ENCODE data around the gene IL3.
A peak's percentile ranks its signal among the peaks of the same experiment; 100 is the strongest.

The IL3 gene

DNA sequence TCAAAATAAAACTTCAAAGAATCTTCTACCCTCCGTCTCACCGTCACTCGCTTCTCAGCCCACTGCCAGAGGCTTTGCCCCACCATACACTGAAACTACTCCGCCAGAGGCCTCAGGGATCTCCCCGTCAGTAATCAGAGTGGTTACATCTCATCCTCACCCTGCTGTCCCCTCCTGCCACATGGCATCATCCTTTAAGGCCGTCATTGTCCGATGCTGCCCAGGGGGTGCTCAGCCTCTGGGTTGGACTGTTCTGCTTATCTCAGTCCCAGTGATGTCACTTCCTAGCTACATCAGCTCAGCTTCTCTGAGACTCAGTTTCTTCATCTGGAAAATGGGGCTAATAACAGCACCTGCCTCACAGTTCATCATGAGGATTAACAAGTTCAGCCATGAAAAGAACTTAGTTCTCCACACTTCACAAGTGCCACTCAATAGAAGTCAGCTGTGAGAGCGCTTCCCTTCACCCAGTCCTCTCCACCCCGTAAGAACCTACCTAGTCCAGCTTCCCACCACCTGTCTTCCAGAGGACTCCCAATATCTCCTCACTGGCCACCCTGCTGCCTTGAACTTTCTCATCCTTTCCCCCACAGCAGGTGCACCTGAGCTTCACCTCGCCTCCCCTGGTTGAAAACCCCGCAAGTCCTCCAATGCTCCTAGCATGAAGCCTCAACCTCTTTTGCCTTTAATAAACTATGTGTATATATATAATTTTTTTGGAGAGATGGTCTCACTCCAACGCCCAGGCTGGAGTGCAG, 2.8 kb upstream of the IL3 start:
- DNase-seq: no peak

GRCh38 chr5:132058646-132059042, 1.8 kb upstream of the IL3 start:
- no peak for DNase-seq

DNA sequence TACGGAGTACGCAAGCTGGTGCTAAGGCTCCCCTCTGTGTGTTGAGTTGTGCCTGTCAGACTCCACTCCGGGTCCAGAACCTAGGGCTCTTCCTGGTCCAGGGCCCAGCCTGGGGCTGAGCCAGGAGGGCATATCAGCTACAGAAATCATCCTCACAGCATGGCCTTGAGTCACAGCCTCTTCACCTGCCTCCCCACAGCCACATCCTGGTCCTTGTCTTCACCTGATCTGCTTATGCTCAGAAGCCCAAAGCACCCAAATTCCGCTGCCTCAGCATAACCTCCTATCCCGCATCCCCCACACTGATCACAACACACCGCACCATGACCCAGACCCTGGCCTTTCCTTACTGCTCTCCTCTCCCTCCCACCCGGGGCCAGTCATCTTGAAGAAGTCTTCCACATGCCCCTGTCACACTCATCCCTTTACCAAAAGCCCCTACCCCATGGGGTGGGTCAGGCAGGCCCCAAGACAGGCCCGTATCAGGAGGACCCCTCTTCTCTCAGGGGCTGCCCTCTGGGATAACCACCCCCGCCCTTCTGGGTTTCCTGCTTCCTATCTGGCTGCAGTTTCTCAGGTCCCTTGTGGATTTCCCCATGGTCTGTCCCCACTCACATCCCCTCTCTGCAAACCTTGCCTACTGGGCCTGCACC, 1.3 kb upstream of the IL3 start:
- peak; percentile 31 for DNase-seq

DNA sequence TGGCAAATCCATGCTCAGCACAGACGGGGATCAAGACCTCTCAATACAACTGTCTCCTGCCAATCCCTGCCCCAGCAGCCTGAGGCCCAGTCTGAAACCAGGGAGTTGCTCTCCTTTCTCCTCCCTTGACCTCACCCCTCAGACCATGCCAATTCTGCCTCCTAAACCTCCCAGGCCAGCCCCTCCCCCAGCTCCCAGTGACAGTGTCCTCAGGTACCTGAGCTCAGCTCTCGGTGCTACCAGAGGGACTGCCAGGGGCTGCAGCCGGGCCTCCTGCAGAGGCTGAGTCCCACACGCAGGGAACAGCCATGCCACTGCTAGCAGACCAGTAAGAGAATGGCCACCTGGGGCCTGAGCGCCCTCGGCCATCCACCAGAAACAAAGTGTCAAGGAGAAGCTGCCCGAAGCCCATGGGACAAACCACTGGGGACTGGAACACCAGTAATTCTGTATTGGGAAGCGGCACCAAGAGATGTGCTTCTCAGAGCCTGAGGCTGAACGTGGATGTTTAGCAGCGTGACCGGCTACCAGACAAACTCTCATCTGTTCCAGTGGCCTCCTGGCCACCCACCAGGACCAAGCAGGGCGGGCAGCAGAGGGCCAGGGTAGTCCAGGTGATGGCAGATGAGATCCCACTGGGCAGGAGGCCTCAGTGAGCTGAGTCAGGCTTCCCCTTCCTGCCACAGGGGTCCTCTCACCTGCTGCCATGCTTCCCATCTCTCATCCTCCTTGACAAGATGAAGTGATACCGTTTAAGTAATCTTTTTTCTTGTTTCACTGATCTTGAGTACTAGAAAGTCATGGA, 557 bp upstream of the IL3 start:
- DNase-seq: no peak

GRCh38 chr5:132063090-132063911, 2.8 kb downstream of the IL3 start:
- DNase-seq: peak; percentile 68

DNA sequence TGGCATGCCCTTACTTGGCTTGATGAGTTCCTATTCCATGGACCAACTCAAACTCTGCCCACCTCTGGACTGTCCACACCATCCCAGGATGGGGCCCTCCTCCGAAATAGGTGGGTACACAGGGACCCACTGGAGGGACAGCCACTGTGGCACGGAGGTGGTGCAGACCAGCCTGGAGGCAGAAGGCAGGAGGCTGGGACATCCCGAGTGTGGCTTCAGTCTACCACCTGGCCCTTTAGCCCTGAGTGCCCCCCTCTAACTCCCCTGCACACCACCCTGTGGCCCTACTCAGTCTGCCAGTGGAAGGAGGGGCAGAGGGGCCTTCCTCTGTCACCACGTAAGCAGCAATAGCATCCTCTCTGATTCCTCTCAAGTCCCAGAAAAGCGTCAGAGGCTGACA, 3.7 kb downstream of the IL3 start:
- no peak for DNase-seq

DNA sequence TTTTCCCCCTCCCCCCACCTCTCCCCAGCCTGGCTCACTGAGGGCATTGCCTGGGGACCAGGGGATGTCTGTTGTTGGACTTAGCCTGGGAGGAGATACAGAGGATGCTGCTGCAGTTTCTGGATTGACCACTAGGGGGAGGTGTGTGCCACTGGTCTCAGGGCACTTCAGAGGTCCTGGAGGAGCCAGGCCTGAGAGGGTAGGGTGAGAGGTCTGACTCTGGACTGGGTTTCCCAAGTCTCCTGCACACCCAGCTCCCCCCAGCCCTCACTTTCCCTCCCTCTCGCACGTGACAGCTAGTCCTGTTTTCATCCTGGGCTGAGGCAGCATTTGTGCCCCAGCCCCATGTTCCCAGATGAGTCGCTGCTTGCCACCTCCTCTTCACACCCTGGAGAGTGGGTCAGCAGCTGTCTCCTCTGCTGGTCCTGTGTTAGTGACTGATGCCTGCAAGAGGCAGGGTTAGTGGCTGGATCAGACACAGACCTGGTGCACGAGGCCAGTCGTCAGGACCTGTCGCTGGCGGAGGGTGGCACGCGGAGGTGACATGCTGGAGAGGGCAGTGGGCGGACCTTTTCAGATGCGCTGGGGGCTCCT, 4.4 kb downstream of the IL3 start:
- peak; percentile 74 for DNase-seq

GRCh38 chr5:132065351-132065937, 5.0 kb downstream of the IL3 start:
- DNase-seq: peak; percentile 41

GRCh38 chr5:132065951-132066701, 5.7 kb downstream of the IL3 start:
- no peak for DNase-seq

- no peak for DNase-seq
These were observed 6.4 kb downstream of the IL3 start for GRCh38 chr5:132066871-132067270.

- DNase-seq: no peak
These were observed 7.0 kb downstream of the IL3 start for GRCh38 chr5:132067451-132067850.

DNA sequence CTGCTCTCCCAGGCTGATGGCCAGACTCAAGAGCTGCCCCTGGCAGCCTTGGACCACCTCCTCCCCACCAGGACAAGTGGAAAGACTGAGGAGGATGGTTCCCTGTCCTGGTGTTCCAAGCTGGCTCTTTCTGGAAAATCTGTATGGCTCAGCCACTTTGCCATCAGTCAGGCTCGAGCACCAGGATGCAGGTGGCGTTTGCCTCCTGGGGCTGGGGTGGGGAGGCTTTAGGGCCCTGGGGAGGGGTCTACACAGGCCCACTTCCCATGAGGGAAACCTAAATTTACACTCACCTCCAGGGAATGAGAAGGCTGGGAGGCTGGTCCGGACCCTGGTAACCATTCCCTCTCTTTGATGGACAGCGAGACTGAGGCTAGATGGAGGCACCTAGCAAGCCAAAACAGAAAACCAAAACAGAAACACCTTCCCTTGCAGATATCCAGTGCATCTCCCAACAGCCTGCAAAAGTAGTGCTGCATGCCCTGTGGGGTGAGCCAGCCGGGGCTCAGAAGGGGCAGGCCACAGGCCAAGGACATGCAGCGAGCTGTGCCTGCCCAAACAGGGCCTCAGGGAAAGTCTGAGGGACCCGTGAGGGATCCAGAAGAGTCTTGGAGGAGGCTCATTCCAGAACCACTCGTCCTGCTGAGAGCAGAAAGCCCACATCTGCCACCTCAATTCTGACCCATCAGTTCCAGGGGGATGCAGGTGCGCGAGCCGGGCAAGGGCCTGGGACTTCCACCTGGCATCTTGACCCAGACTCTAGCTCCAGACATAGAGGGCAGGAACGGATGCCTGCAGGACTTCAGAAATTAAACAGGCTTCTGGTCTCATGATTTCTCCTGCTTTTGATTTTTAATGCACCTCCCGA, 7.7 kb downstream of the IL3 start:
- DNase-seq: no peak

GRCh38 chr5:132069561-132069960, 9.1 kb downstream of the IL3 start:
- DNase-seq: no peak

- DNase-seq: no peak
These were observed 9.5 kb downstream of the IL3 start for GRCh38 chr5:132069994-132070393.

DNA sequence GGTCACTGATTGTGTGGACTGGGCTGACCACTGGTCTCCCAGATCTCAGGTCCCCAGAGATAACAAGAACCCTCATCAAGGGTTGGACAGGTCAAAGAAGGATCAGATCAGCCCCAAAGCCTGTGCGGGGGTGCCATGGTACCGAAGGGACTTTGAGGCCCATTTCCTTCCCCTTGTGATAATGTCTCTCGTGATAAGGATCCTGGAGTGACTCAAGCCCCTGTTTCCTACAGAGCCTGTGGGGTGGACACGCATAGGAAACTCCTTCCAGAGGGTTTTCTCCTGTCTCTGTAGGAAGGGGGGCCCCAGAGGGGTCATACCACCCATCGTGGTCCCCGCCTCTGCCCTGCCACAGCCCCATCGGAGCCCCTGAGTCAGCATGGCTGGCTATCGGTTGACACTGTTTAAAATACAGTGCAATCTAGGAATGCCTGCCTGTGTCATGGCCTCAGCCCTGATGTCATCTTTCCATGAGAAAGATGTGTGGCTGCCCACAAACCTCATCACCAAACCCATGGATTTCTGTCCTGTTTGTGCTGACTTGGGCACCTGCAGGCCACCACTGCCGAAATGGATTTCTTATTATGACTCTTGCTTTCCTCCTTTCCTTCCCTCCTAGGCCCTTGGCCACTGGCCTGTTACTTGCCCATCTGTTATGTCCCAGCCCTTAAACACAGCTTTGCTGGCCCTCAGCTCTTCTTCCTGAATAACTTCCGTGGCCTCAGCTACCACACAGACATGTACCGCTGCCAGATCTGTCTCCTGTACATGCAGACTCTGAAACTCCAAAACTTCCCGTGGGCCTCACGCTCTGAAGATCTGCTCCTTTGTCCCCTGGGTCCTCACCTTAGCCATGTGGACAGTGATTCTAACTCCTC, 10.2 kb downstream of the IL3 start:
- DNase-seq: peak; percentile 64

DNA sequence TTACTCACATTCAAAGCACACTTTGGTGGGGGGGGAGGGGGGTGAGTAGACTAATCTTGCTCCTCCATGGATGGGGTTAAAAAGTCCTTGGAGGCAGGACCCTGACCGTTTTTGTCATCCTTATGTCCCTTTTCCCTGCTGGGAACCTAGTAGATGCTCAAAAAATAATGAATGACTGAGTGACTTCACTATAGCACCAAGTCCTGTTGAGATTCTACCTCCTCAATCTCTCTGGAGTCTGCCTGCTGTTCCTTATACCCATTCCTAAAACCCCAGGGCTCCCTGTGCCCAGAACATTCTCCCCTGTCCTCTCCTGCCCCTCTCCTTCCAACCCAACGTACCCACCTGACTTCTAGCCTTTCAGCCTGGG, 10.9 kb downstream of the IL3 start:
- no peak for DNase-seq

DNA sequence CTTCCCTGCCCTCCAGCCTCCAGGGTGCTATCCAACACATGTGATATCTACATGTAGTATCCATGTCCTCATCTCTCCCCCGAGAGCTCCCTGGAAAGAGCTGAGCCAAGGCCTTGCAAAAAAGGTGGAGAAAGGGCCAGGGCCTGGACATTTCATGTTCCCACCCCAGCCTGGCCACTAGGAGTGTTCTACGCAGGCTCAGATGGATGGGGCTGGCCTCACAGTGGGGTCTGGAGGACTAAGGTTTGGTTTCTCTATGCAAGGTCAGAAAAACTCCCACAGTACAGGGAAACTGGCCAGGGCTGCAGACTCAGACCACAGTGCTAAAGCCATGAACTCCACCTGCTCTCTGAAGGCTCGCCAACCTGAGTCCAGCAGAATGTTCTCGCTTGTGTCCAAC, 11.6 kb downstream of the IL3 start:
- DNase-seq: no peak

DNA sequence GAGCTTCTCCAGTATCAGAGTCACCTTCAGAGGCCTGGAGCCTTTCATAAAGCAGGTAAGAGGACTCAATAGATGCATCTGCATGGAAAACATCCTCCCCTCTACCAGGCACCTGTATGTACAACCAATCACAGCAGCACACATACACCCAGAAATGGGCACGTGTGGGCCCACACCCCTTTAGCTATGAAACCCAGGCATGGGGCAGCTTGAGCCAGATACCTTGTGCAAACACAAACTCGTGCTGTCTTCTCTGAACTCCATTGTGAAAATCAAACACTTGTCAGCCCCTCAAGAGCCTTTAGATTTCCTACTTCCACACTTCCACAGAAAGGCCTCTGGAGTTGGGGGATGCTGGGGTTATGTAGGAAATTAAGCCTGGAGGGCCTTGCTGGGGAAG, 12.1 kb downstream of the IL3 start:
- DNase-seq: no peak

DNA sequence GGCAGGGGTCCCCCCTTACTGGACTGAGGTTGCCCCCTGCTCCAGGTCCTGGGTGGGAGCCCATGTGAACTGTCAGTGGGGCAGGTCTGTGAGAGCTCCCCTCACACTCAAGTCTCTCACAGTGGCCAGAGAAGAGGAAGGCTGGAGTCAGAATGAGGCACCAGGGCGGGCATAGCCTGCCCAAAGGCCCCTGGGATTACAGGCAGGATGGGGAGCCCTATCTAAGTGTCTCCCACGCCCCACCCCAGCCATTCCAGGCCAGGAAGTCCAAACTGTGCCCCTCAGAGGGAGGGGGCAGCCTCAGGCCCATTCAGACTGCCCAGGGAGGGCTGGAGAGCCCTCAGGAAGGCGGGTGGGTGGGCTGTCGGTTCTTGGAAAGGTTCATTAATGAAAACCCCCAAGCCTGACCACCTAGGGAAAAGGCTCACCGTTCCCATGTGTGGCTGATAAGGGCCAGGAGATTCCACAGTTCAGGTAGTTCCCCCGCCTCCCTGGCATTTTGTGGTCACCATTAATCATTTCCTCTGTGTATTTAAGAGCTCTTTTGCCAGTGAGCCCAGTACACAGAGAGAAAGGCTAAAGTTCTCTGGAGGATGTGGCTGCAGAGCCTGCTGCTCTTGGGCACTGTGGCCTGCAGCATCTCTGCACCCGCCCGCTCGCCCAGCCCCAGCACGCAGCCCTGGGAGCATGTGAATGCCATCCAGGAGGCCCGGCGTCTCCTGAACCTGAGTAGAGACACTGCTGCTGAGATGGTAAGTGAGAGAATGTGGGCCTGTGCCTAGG, 13.0 kb downstream of the IL3 start, which contains the start of gene CSF2:
CSF2 (plus strand) TSS at position 559 of the 783 bp plus-strand sequence; CDS start at position 594, 35 bp downstream.
- DNase-seq: no peak
